Mesothelial cell of epicardium (in vitro differentiated cells): Measurements from ENCODE around the gene CUL4A. TPM values are rescaled to one million over a fixed set of nuclear protein-coding genes. Genes with fewer than 3 reads are reported as not detected.

Experiments
- DNase-seq, 2 experiments: peaks; one replicate each; pipeline ENCODE4 v3.0.0; 2021; ENCODE audit warnings: low spot score in 2 of 2; ENCODE audit not compliant: unreplicated experiment in 2 of 2
- H3K27ac Mint-ChIP-seq: 2 replicates; pipeline ENCODE4 v1.8.0; 2021; ENCODE audit warnings: mixed read lengths
- H3K27me3 Mint-ChIP-seq: 2 replicates; pipeline ENCODE4 v1.8.0; 2021; ENCODE audit warnings: low read depth, mixed read lengths
- H3K36me3 Mint-ChIP-seq: 2 replicates; pipeline ENCODE4 v1.8.0; 2021; ENCODE audit warnings: mixed read lengths
- H3K4me1 Mint-ChIP-seq: 2 replicates; pipeline ENCODE4 v1.8.0; 2021; ENCODE audit warnings: mixed read lengths
- H3K4me3 Mint-ChIP-seq: 2 replicates; pipeline ENCODE4 v1.8.0; 2021; ENCODE audit warnings: mild to moderate bottlenecking, moderate library complexity, mixed read lengths
- H3K9me3 Mint-ChIP-seq: 2 replicates; pipeline ENCODE4 v1.8.0; 2021; ENCODE audit warnings: mixed read lengths
- CTCF ChIP-seq: fragments of 200-600 bp; sonication (generic); IDR thresholded peaks from one replicate; pipeline ENCODE4 v1.5.0; 2021; ENCODE audit warnings: antibody characterized with exemption; ENCODE audit not compliant: unreplicated experiment
- total RNA-seq: library from RNA; stranded (reverse); gene quantifications from 3 replicates; pipeline ENCODE4 v1.2.1, GENCODE V29; 2021

Gene CUL4A
- total RNA-seq, 1 donor from 2014 or later, result 79.8 TPM

GRCh38 chr13:113273321-113273720, 63.9 kb downstream of the CUL4A start:
- no peaks in the 10 kb centered on the region for H3K9me3 Mint-ChIP-seq
- no peaks in the 10 kb centered on the region for H3K27me3 Mint-ChIP-seq
- H3K4me1 Mint-ChIP-seq, result peaks cover 13% of the 10 kb centered on the region
- no peak for TF ChIP-seq CTCF
- DNase-seq, result no peak
- no peak overlapping the region for H3K27ac Mint-ChIP-seq
- H3K36me3 Mint-ChIP-seq, result no peaks in the 10 kb centered on the region
- H3K4me3 Mint-ChIP-seq, result no peak overlapping the region

GRCh38 chr13:113273851-113274590, 64.6 kb downstream of the CUL4A start:
- H3K27ac Mint-ChIP-seq, result peak overlapping the region; percentile 0
- no peak for DNase-seq
- peaks cover 7% of the 10 kb centered on the region for H3K9me3 Mint-ChIP-seq
- no peaks in the 10 kb centered on the region for H3K27me3 Mint-ChIP-seq
- H3K36me3 Mint-ChIP-seq, result no peaks in the 10 kb centered on the region
- H3K4me3 Mint-ChIP-seq, result no peak overlapping the region
- H3K4me1 Mint-ChIP-seq, result peaks cover 13% of the 10 kb centered on the region
- TF ChIP-seq CTCF, result no peak

GRCh38 chr13:113274721-113275120, 65.3 kb downstream of the CUL4A start:
- Mint-ChIP-seq H3K9me3 (peaks cover 8% of the 10 kb centered on the region), H3K36me3 (no peaks in the 10 kb centered on the region), H3K4me3 (no peak overlapping the region), H3K4me1 (peaks cover 13% of the 10 kb centered on the region), H3K27ac (peak overlapping the region; percentile 0), H3K27me3 (no peaks in the 10 kb centered on the region)
- no peak for TF ChIP-seq CTCF
- DNase-seq, result no peak

GRCh38 chr13:113275387-113275786, 66.0 kb downstream of the CUL4A start:
- Mint-ChIP-seq H3K4me3 (no peak overlapping the region), H3K27me3 (no peaks in the 10 kb centered on the region), H3K27ac (no peak overlapping the region), H3K9me3 (peaks cover 8% of the 10 kb centered on the region), H3K36me3 (no peaks in the 10 kb centered on the region), H3K4me1 (peaks cover 13% of the 10 kb centered on the region)
- DNase-seq, result no peak
- peak; percentile 43 for TF ChIP-seq CTCF

GRCh38 chr13:113280126-113280525, 70.7 kb downstream of the CUL4A start:
- Mint-ChIP-seq H3K9me3 (peaks cover 8% of the 10 kb centered on the region), H3K4me1 (peaks cover 4% of the 10 kb centered on the region), H3K27me3 (peaks cover 11% of the 10 kb centered on the region), H3K4me3 (no peak overlapping the region), H3K27ac (no peak overlapping the region), H3K36me3 (no peaks in the 10 kb centered on the region)
- TF ChIP-seq CTCF, result no peak
- DNase-seq, result no peak
